ENCODE results near the gene PRPF19. TPM values are rescaled to one million over a fixed set of nuclear protein-coding genes. Genes with fewer than 3 reads are reported as not detected.
A peak's percentile ranks its signal among the peaks of the same experiment; 100 is the strongest.

Gene PRPF19
- polyA plus RNA-seq (2013, experiment 1 of 2; ENCODE audit: insufficient read length): 85.4 TPM
- 79.4 TPM for polyA plus RNA-seq (2013, experiment 2 of 2; ENCODE audit: insufficient read length)

DNA sequence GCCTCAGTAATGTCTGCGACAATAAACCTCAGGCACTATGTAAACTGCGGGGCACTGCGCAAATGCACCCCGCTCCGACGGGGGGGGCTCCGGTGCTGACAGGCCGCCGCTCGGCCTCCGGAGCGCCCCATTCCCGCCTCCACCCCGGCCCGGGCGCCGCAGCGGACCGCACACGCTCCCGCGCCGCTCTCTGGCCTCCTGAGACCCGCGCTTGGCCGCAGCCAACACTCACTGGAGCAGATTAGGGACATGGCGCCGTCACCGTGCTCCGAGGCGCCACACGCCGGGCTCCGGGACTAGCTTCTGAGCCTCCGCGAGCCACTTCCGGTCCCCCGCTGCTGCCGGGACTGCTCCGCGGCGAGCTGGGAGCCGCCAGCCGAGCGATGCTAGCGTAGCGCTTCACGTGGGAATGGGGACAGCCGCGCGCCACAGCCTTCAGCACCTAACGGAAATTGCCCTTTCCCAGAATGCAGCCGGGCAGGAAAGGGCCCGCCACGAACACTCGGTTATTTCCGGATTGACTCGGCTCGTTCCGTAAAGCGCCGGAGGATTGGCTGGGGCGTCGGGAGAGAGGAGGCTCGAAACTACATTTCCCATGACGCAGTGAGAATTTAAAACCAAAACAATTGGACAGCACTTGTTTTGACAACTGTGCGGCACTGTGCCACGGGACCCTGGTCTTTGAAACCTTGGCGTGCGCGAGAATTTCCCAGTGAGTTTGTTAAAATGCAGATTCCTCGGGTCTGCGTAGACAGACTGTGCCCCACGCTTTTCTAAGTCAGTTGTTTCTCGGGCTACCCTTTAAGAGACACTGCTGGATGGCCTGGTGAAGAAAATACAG lies at the start of gene PRPF19:
Gene PRPF19 (minus strand): TSS at position 454 of the 841 bp plus-strand sequence. CDS start 203 bp downstream, at position 251.
- DNase-seq: peak; percentile 96

GRCh38 chr11:60955571-60955970 lies 49.2 kb upstream of the PRPF19 start:
- no peak for DNase-seq

DNA sequence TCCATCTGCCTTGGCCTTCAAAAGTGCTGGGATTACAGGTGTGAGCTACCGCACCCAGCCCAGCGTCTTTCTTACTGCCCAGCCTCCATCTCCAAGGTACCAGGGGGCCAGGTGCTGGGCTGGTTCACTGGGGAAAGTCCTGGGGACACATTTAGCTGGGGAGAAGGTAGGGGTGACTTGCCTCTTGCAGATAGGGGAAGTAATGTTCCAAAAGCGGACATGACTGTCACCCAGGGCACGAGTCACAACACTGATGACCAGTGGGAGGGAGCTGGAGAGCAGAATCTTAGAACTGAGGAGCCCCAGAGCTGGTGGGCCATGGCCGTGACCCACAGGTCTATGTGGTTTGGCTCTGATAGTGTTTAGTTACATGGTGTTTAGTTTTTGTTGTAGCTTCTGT lies 48.0 kb upstream of the PRPF19 start:
- DNase-seq: no peak

DNA sequence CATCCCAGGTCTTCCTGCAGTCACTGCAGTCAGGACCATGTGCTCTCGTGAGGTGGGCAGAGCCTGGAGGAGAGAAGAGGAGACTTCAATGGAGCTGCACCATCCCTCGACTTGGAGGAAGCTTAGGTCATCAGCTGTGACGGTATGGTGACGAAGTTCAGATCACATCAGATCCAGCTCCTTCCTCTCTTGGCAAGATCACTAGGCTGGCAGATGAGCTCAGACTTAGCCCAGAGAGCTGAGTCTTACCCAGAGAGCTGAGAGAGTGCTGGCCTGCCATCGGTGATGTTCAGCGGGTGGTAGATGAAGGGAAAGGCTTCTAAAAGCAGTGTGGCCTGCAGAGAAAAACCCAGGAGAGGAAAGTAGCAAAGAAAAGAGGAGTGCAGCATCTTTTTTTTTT lies 47.4 kb upstream of the PRPF19 start:
- no peak for DNase-seq

DNA sequence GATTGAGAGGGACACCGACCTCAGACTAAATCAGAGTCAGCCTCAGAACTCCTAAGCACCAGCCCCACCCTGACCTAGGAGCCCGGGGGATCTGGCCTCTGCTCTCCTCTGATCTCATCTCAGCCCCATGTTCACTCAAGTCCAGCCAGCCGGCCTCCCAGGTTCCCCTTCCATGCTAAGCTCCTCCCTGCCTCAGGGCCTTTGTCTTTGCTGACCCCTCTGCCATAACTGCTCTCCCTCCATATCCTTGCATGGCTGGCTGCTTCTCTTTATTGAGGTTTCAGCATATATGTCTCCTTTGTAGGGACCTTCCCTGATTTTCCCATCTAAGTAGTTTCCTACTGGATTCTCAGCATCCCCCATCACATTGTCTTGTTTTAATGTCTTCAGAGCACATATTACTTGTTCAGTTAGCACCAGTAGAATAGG lies 46.4 kb upstream of the PRPF19 start:
- no peak for DNase-seq

GRCh38 chr11:60951904-60952741 lies 45.7 kb upstream of the PRPF19 start, which contains the start of gene SLC15A3:
TSS of gene SLC15A3 (minus strand) at chr11:60952176. CDS start at chr11:60951551, 625 bp downstream.
- peak; percentile 52 for DNase-seq

DNA sequence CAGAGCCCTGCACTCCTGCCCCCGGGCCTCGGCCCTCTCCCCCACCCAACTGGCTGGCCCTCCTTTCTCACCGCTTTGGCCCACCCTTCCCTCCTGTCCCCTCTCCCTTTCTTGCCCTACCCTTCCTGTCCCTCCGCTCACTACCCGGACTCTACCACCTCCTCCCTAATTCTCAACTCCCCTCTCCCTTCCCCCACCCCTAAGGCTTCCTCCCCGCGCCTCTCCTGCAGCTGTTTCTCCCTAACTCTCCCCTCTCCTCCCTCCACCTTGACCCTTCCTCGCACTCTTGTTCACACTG lies 45.2 kb upstream of the PRPF19 start:
- no peak for DNase-seq

- no peak for DNase-seq
Measured at GRCh38 chr11:60950933-60951605, 44.7 kb upstream of the PRPF19 start.

DNA sequence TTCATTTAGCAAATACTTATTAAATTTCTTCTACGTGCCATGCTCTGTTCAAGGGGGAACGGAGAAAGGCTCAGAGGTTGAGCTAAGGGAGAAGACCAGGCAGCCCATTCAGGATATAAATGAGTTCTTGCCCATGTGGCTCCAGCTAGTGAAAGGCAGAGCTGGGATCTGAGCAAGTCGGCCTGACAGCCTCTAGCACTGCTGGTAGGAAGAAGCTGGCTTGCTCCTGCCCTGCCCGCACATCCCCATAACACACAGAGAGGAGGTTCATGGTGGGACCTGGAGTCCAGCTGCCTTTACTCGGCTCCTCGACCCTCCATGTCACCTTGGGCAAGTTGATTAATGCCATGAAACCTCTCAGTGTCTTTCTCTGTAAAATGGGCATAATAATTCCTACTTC lies 43.6 kb upstream of the PRPF19 start:
- no peak for DNase-seq

- no peak for DNase-seq
Measured at GRCh38 chr11:60948250-60948649, 41.9 kb upstream of the PRPF19 start.

GRCh38 chr11:60947700-60948099 lies 41.3 kb upstream of the PRPF19 start:
- DNase-seq: no peak

- no peak for DNase-seq
Measured at GRCh38 chr11:60946601-60947264, 40.3 kb upstream of the PRPF19 start.

GRCh38 chr11:60945295-60945667 lies 38.9 kb upstream of the PRPF19 start:
- DNase-seq: no peak

- no peak for DNase-seq
Measured at GRCh38 chr11:60944490-60945294, 38.3 kb upstream of the PRPF19 start.

DNA sequence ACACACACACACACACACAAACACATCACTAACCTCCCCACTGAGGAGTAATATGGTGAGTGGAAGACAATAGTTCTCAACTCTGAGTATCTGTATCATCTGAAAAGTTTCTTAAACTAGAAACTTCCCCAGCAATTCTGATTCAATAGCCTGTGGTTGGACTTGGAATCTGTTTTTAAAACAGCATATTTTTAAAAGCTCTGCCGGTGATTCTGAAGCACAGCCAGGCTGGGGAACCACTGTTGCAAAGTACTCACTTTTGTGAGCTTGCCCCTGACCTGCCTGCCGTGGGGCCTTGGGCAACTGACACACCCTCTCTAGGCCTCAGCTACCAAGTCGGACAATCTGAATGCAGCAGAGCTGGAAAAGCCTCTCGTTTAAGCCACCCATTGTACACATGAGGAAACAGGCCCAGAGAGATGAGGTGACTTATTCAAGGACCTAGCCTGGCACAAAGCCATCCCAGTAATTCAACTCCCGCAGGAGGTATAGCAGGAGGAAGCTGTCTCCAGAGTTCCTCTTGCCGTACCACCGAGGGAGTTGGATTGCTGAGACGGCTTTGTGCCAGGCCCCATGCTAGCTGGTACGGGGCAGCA lies 36.7 kb upstream of the PRPF19 start:
- no peak for DNase-seq

- DNase-seq: no peak
Measured at GRCh38 chr11:60942219-60942618, 35.8 kb upstream of the PRPF19 start.

DNA sequence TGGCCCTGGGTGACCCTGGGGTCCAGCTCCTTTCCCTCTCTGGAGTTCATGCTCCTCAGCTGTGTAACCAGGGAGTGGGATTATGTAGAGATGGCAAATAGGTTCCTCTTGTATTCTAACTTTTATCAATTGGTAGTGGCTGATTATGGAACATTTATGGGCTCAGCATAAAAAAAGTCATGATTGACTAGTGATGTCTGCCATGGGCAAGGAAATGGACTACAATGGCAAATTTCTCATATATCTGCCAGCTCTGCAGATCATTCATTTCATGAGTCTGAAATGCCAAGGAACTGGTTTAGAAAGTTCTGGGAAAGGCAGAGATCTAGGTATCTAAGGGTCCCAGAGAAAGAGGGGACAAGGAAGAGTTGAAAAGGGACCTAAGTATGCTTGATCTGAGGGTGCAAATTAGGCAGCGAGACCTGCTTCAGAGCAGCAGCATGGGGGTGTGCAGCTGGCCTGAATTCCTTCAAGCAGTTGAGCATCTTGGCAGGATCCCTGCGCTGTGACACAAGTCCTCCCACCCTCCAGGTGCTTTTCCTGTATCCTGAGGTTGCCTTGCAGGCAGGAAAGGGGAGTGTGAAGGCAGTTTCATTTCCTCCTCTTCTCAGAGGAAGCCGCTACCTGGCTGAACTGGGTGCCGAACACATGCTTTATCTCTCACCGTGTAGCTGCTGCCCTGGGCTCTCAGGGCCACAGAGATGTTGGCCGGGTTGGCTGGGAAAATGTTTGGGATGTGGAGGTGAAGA lies 35.2 kb upstream of the PRPF19 start:
- DNase-seq: no peak

GRCh38 chr11:60939855-60940254 lies 33.5 kb upstream of the PRPF19 start:
- no peak for DNase-seq

DNA sequence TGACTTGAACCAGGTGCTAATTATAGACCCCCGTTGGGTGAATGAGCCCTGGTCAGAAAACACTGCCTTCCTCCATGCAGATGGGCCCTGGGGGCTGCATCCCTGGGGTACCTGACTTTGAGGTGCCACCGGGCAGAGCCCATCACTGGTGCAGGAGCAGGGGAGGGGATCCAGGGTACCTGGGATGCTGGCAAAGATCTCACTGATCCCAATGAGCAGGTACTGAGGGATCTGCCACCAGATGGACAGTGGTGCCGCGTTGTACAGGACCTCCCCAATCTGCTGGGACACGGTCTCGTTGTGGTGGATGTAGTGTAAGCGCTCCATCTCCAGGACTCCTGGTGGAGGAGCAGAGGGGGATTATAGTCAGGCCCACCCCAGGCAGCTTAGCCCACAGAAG lies 32.9 kb upstream of the PRPF19 start:
- DNase-seq: no peak

- no peak for DNase-seq
Measured at GRCh38 chr11:60938500-60938899, 32.1 kb upstream of the PRPF19 start.

Measured in fibroblast of skin of scalp (primary cell).